Neural cell (in vitro differentiated cells): ENCODE results near the gene WDHD1. TPM values are rescaled to one million over a fixed set of nuclear protein-coding genes. Genes with fewer than 3 reads are reported as not detected.

Experiments used
- H2AFZ ChIP-seq: fragments of 200-600, 300-800 bp; sonication (generic), shearing (Covaris generic); 2 replicates; pipeline ENCODE4 v1.6.0; 2014; ENCODE audit warnings: low read depth, mild to moderate bottlenecking, antibody characterized with exemption, low read length, moderate library complexity
- H3F3A ChIP-seq: fragments of 200-600 bp; shearing (Covaris generic); 2 replicates; pipeline ENCODE4 v1.6.1; 2016; ENCODE audit warnings: mild to moderate bottlenecking, moderate library complexity, mixed read lengths, antibody characterized with exemption, low read length; ENCODE audit not compliant: insufficient read depth, poor library complexity, severe bottlenecking
- H3K27ac ChIP-seq: fragments of 200-600, 300-800 bp; sonication (generic), shearing (Covaris generic); 2 replicates; pipeline ENCODE4 v1.5.1; 2014; ENCODE audit warnings: mild to moderate bottlenecking, low read length, moderate library complexity
- H3K27me3 ChIP-seq: fragments of 300-800, 200-600 bp; sonication (generic), shearing (Covaris generic); 2 replicates; pipeline ENCODE4 v1.6.0; 2014; ENCODE audit warnings: mild to moderate bottlenecking, low read depth, low read length, moderate library complexity; ENCODE audit not compliant: insufficient read depth
- H3K36me3 ChIP-seq: fragments of 300-800, 200-600 bp; sonication (generic), shearing (Covaris generic); 2 replicates; pipeline ENCODE4 v1.5.1; 2014; ENCODE audit warnings: mild to moderate bottlenecking, antibody characterized with exemption, low read length, moderate library complexity; ENCODE audit not compliant: insufficient read depth
- H3K4me2 ChIP-seq: fragments of 300-800, 200-600 bp; sonication (generic), shearing (Covaris generic); 2 replicates; pipeline ENCODE4 v1.6.0; 2014; ENCODE audit warnings: mild to moderate bottlenecking, low read length
- H3K4me3 ChIP-seq: fragments of 300-800, 200-600 bp; sonication (generic), shearing (Covaris generic); 2 replicates; pipeline ENCODE4 v1.5.1; 2014; ENCODE audit warnings: mild to moderate bottlenecking, low read length, moderate library complexity
- H3K79me2 ChIP-seq: fragments of 200-600 bp; shearing (Covaris generic); replicated peaks from 2 replicates; pipeline ENCODE4 v1.6.0; 2014; ENCODE audit warnings: mild to moderate bottlenecking, low read length, moderate library complexity; ENCODE audit not compliant: insufficient read depth
- H3K9ac ChIP-seq: fragments of 300-800, 200-600 bp; sonication (generic), shearing (Covaris generic); 2 replicates; pipeline ENCODE4 v1.6.1; 2016; ENCODE audit warnings: mild to moderate bottlenecking, low read length, mixed read lengths
- H3K9me2 ChIP-seq: fragments of 200-600 bp; shearing (Covaris generic); 2 replicates; pipeline ENCODE4 v1.6.1; 2016; ENCODE audit warnings: mild to moderate bottlenecking, low read length, mixed read lengths; ENCODE audit not compliant: insufficient read depth
- H3K9me3 ChIP-seq: fragments of 200-600, 300-800 bp; sonication (generic), shearing (Covaris generic); 2 replicates; pipeline ENCODE4 v1.6.1; 2016; ENCODE audit warnings: mild to moderate bottlenecking, mixed run types, low read length, moderate library complexity, mixed read lengths
- H4K20me1 ChIP-seq: fragments of 200-600 bp; shearing (Covaris generic); 2 replicates; pipeline ENCODE4 v1.6.1; 2016; ENCODE audit warnings: mild to moderate bottlenecking, mixed run types; ENCODE audit not compliant: insufficient read depth
- EP300 ChIP-seq: fragments of 450-650 bp; conservative IDR thresholded peaks from 2 replicates; pipeline ENCODE4 v1.6.1; 2014; ENCODE audit warnings: antibody characterized with exemption, mild to moderate bottlenecking, moderate library complexity; ENCODE audit not compliant: poor library complexity, severe bottlenecking
- EZH2 ChIP-seq: fragments of 200-600, 300-800 bp; shearing (Covaris generic), sonication (generic); IDR thresholded peaks from 2 replicates; pipeline ENCODE4 v1.6.1; 2014; ENCODE audit warnings: antibody characterized with exemption, low read length, borderline replicate concordance, mild to moderate bottlenecking; ENCODE audit not compliant: insufficient read depth, poor library complexity, severe bottlenecking
- MXI1 ChIP-seq: fragments of 450-650 bp; conservative IDR thresholded peaks from 2 replicates; pipeline ENCODE4 v1.6.1; 2014; ENCODE audit warnings: antibody characterized with exemption, mild to moderate bottlenecking; ENCODE audit not compliant: poor library complexity, severe bottlenecking
- POLR2AphosphoS5 ChIP-seq: IDR thresholded peaks from 2 replicates; pipeline ENCODE4 v1.6.1; 2012
- RAD21 ChIP-seq: fragments of 450-650 bp; conservative IDR thresholded peaks from 2 replicates; pipeline ENCODE4 v1.6.1; 2014; ENCODE audit warnings: antibody characterized with exemption, mild to moderate bottlenecking, moderate library complexity
- SMC3 ChIP-seq: fragments of 450-650 bp; conservative IDR thresholded peaks from 2 replicates; pipeline ENCODE4 v1.6.1; 2014; ENCODE audit warnings: antibody characterized with exemption, mild to moderate bottlenecking, moderate library complexity; ENCODE audit not compliant: poor library complexity
- TAF1 ChIP-seq: IDR thresholded peaks from 2 replicates; pipeline ENCODE4 v1.6.1; 2012; ENCODE audit warnings: low read depth
- polyA plus RNA-seq: library from polyadenylated mRNA; depleted of rRNA; stranded (reverse); fragments of >200 nt; gene quantifications from 2 replicates; pipeline ENCODE4 v1.2.3, GENCODE V29; 2014
- TF ChIP-seq, protein P1 (sequence below): fragments of 450-650 bp; IDR thresholded peaks from 2 replicates; pipeline ENCODE4 v1.5.1; 2014; ENCODE audit warnings: antibody characterized with exemption, mild to moderate bottlenecking, moderate library complexity; ENCODE audit not compliant: poor library complexity, severe bottlenecking
- TF ChIP-seq, protein P2 (sequence below): IDR thresholded peaks from 2 replicates; pipeline ENCODE4 v1.6.1; 2012; ENCODE audit warnings: borderline replicate concordance

WDHD1 gene
- polyA plus RNA-seq, 1 donor from 2014 or later, result 8.0 TPM

DNA sequence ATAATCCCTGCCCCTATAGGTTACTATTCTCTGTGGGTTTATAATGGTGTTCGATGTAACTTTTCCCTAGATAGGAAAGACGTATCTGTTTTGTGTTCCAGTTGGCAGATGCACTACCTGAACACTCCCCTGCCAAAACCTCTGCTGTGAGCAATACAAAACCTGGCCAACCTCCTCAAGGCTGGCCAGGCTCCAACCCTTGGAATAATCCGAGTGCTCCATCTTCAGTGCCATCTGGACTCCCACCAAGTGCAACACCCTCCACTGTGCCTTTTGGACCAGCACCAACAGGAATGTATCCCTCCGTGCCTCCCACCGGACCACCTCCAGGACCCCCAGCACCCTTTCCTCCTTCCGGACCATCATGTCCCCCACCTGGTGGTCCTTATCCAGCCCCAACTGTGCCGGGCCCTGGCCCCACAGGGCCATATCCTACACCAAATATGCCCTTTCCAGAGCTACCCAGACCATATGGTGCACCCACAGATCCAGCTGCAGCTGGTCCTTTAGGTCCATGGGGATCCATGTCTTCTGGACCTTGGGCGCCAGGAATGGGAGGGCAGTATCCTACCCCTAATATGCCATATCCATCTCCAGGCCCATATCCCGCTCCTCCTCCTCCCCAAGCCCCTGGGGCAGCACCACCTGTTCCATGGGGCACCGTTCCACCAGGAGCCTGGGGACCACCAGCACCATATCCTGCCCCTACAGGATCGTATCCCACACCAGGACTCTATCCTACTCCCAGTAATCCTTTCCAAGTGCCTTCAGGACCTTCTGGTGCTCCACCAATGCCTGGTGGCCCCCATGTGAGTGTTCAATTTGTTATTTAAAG, 35.8 kb upstream of the WDHD1 start:
- no peak overlapping the region for H3K9ac ChIP-seq
- no peak overlapping the region for H3K4me3 ChIP-seq
- TF ChIP-seq EP300 (no peak), POLR2AphosphoS5 (no peak), MXI1 (no peak), TAF1 (no peak), SMC3 (no peak), EZH2 (no peak), RAD21 (no peak)
- TF ChIP-seq, protein P1, sequence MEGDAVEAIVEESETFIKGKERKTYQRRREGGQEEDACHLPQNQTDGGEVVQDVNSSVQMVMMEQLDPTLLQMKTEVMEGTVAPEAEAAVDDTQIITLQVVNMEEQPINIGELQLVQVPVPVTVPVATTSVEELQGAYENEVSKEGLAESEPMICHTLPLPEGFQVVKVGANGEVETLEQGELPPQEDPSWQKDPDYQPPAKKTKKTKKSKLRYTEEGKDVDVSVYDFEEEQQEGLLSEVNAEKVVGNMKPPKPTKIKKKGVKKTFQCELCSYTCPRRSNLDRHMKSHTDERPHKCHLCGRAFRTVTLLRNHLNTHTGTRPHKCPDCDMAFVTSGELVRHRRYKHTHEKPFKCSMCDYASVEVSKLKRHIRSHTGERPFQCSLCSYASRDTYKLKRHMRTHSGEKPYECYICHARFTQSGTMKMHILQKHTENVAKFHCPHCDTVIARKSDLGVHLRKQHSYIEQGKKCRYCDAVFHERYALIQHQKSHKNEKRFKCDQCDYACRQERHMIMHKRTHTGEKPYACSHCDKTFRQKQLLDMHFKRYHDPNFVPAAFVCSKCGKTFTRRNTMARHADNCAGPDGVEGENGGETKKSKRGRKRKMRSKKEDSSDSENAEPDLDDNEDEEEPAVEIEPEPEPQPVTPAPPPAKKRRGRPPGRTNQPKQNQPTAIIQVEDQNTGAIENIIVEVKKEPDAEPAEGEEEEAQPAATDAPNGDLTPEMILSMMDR, result no peak
- TF ChIP-seq, protein P2, sequence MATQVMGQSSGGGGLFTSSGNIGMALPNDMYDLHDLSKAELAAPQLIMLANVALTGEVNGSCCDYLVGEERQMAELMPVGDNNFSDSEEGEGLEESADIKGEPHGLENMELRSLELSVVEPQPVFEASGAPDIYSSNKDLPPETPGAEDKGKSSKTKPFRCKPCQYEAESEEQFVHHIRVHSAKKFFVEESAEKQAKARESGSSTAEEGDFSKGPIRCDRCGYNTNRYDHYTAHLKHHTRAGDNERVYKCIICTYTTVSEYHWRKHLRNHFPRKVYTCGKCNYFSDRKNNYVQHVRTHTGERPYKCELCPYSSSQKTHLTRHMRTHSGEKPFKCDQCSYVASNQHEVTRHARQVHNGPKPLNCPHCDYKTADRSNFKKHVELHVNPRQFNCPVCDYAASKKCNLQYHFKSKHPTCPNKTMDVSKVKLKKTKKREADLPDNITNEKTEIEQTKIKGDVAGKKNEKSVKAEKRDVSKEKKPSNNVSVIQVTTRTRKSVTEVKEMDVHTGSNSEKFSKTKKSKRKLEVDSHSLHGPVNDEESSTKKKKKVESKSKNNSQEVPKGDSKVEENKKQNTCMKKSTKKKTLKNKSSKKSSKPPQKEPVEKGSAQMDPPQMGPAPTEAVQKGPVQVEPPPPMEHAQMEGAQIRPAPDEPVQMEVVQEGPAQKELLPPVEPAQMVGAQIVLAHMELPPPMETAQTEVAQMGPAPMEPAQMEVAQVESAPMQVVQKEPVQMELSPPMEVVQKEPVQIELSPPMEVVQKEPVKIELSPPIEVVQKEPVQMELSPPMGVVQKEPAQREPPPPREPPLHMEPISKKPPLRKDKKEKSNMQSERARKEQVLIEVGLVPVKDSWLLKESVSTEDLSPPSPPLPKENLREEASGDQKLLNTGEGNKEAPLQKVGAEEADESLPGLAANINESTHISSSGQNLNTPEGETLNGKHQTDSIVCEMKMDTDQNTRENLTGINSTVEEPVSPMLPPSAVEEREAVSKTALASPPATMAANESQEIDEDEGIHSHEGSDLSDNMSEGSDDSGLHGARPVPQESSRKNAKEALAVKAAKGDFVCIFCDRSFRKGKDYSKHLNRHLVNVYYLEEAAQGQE, result no peak
- no peak overlapping the region for H2AFZ ChIP-seq
- no peaks in the 10 kb centered on the region for H3K9me3 ChIP-seq
- no peaks in the 10 kb centered on the region for H4K20me1 ChIP-seq
- no peaks in the 10 kb centered on the region for H3K27me3 ChIP-seq
- H3F3A ChIP-seq, result no peaks in the 10 kb centered on the region
- H3K27ac ChIP-seq, result no peak overlapping the region
- no peaks in the 10 kb centered on the region for H3K9me2 ChIP-seq
- H3K79me2 ChIP-seq, result peaks cover 45% of the 10 kb centered on the region
- H3K36me3 ChIP-seq, result peaks cover 10% of the 10 kb centered on the region
- H3K4me2 ChIP-seq, result no peak overlapping the region

- Histone ChIP-seq H4K20me1 (no peaks in the 10 kb centered on the region), H3K79me2 (peaks cover 79% of the 10 kb centered on the region), H3K9me2 (no peaks in the 10 kb centered on the region), H3K27ac (no peak overlapping the region), H3K4me3 (no peak overlapping the region), H3F3A (no peaks in the 10 kb centered on the region), H3K4me2 (no peak overlapping the region), H3K9me3 (no peaks in the 10 kb centered on the region), H3K36me3 (peaks cover 15% of the 10 kb centered on the region), H3K9ac (no peak overlapping the region), H2AFZ (no peak overlapping the region), H3K27me3 (no peaks in the 10 kb centered on the region)
- TF ChIP-seq POLR2AphosphoS5, result no peak
- no peak for TF ChIP-seq EP300
- TF ChIP-seq SMC3, result no peak
- no peak for TF ChIP-seq MXI1
- no peak for TF ChIP-seq EZH2
- no peak for TF ChIP-seq RAD21
- TF ChIP-seq TAF1, result no peak
- TF ChIP-seq, protein P1, result no peak
Measured at GRCh38 chr14:55059333-55059732, 32.4 kb upstream of the WDHD1 start.
